COLO668 (cell line): ENCODE measurements around the gene D2HGDH.
"Not testable (repeated sequence)": the region's sequence is repeated elsewhere in the genome, so short reads cannot be mapped to it uniquely, and the experiment has no call there.

ENCODE experiments used
- DNase-seq: peaks from one replicate; lab custom pipeline; 2025; ENCODE audit not compliant: unreplicated experiment; lab: John Stamatoyannopoulos, UW

D2HGDH gene

DNA sequence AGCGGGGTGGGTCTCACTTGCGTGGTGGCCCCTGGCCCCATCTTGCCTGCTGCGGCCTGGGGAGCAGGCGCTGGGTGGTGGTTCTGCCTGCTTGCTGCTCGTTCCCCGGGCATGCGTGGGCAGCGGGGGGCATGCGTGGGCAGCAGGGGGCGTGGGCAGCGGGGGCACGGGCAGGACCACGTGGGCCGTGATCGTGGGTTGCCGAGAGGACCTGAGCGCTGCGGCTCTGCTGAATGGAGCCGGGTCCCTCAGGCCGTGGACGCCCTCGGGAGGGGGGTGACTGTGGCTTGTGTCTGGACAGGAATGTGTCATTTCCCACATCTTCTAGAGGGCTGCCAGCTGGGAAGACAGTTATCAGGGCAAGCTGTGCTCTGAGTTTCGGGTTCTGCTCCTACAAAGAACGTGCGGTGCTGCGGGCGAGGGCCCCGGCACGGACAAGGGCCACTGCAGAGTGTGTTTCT, 33.9 kb downstream of the D2HGDH start:
- no peak for DNase-seq

DNA sequence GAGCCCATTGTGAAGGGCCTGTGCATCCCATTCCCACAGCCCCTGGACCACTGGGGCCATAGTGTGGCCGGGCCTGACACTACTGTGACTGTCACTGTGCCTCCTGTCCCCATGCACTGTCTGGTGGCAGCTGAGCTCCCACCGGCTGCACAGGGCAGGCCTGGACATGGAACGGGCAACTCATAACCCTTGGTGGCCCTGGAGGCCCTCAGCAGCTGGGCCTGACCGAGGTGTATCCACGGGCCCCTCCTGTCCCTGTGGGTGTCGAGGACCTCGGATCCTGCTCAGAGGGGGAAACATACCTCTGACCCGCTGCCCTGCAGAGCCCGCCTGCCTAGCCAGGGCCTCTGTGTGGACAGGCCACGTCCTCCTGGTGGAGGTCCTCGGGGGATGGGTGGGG, 34.4 kb downstream of the D2HGDH start:
- no peak for DNase-seq

DNA sequence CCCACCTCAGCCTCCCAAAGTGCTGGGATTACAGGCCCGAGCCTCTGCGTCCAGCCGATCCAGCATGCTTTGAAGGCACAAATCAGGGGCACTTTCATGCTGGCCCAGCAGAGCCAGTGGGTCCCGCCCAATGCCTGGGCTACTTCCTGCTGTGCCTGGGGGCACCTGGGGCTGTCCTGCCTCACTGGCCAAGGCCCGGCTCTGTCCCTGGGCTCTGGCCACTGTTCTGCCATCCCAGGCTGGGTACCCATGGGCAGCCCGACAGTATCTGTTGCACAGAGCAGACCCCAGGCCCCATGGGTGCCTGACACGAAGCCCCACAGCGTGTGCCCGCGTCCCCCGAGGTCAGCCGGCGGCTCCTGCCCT, 35.4 kb downstream of the D2HGDH start:
- no peak for DNase-seq

DNA sequence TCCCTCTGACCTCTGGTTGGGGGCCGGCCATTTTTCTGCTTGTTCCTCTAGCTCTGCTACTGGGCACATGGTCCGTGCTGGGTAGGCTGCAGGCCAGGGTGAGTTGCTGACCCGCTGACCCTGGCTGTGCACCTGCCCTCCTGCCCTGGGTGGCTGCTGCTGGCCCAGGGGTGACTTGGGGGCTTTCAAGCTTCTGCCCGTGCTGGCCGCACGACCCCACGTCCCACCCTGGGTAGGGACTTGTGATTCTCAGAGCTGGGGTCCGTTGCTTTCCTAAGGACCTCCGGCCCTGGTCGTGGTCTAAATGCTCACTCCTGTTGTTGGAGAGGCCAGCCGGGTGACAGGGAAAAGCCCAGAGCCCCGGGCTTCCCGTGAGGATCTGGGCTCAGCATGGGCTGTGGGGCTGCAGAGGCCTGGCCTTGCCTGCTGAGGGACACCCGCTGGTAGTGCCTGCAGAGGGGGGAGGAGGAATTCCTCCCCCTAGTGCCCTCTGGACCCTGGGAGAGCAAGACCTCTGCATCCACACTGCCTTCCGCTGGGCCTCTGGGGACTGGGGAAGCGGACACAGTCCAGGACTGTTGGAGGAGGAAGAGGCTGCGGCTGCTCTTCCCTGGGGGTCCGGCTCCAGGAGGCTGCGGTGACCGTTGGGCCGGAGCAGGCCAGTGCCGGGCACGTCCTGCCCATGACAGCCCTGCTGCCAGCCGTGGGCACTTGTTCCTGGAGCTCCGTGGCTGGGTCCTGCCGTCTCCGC, 35.9 kb downstream of the D2HGDH start:
- no peak for DNase-seq

DNA sequence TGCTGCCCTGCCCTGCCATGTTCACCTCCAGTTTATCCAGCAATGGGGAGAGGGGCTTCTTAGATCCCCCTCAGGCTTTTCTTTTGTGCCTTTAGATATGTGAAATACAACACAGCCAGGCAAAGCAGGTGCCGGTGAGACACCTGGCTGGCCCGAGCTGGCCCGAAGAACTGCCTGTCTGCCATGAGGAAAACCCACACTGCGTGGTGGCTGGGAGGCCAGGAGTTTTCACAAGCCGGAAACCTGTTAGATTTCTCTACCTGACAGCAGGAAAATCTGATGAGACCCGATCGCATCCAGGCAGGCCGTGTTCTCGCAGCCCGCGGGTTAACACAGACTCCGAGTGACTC, 36.5 kb downstream of the D2HGDH start:
- no peak for DNase-seq

DNA sequence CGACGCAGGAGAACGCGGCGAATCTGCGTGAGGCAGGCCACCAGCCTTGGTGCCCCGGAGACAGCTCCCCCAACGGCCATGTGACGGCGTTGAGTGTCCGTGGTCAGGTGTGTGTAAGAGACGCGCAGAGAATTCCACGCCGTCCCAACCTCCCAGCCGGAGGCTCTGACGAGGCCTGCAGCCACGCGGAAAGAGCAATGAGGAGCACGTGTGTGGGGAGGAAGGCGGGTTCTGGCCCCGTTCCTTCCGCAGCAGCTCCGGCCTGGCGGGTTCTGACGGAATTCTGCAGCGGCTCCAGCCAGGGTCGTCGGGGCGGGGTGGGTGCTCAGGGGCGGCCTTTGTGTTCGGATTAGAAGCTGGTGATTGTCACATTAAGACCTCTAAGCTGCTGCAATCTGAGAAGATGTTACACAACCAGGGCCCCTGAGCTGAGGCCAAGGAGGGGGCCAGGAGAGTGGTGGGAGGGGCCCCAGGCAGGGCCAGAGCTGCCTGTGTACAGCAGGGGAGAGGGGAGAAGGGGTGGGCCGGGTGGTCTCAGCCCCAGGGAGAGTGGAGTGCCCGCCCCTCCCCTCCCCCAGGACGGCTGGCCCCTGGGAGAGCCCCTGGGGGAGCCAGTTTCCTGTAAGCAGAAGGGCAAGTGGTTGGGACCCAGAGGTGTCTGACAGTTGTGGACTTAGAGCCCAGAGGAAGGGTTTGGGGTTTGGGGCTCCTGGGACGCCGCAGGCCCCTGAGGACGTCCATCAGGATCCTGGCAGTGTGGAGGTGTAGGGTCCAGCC, 37.0 kb downstream of the D2HGDH start:
- no peak for DNase-seq

DNA sequence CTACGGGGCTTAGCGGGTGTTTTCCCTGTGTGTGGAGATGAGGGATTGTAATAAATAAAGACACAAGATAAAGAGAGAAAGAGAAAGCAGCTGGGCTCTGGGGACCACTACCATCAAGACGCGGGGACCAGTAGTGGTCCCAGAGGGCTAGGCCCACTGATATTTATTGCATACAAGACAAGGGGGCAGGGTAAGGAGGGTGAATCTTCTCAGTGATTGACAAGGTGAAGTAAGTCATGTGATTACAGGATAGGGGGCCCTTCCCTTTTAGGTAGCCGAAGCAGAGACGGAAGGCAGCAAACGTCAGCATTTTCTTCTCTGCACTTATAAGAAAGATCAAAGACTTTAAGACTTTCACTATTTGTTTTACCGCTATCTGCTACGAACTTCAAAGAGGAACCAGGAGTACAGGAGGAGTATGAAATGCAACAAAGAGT, 37.7 kb downstream of the D2HGDH start:
- DNase-seq: no peak

DNA sequence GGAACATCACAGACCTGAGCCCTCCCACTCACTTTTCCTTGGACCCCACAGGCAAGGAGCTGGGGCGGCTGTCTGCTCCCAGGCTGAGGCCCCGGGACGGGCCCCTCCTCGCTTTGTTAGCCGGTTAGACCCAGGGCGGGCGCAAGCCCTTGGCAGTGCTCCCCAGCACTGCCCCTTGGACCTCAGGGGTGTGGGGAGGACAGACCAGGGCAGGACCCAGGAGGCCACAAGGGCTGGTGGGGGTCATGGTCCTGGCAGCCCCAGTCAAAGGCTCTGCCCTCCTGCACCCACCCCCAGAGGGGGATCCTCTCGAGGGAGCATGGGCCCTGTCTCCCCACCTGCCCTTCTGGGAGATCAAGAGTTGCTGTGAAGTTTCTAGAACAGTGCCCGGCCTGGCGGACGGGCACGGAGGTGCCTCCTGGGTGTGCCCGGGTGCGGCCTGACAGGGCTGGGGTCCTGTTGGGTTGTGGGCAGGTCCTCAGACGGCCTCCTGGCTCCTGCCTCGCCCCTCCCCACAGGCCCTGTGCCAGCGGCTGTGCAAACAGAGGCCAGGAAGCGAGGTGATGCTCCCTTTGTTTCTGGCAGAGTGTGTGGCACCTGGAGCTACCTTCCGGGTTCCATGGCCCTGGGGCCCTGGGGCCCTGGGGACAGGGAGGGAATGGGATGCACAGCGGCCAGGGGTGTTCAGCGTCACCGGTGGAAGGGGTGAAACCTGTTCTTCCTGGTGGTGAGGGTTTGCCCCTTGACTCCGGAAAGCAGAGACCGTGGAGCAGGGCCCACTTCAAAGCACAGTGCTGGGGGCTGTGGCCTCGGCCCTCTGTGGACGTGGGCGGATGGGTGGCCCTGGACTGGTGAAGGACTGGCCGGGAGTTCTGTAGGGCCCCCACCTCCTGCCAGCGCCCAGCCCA, 39.3 kb downstream of the D2HGDH start:
- DNase-seq: peak; percentile 93

DNA sequence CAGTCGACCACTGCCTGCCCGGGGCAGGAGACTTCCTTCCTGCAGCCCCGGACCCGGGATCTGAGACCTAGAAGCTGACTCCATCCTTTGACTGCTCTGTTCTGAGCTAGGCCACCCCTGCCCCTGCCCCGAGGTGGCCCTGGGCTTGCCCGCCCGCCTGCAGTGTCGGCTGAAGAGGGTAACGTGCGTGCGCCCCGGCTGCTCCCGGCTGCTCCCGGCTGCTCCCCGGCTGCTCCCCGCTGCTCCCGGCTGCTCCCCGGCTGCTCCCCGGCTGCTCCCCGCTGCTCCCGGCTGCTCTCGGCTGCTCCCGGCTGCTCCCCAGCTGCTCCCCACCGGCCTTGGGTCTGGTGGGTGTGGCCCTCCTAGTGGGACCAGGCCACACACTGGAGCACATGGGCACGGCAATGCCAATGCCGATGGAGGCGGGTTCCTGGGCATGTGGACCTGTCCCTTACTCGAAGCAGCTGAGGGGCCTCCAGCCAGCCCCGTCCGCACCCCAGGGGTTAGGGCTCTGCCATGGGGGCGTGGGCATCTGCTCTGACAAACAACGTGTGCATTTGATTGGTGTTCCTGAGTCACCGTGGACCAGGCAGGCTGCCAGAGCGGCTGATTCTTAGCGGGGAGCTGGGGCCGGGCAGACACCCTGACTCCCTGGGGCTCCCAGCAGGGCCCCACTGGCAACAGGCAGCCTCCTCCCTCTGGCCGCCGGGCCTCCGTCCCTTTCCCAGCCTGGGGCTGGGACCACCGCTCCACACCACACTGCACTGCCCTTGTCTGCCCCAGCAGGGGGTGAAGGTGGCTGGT, 40.2 kb downstream of the D2HGDH start:
- peak; percentile 71 for DNase-seq

DNA sequence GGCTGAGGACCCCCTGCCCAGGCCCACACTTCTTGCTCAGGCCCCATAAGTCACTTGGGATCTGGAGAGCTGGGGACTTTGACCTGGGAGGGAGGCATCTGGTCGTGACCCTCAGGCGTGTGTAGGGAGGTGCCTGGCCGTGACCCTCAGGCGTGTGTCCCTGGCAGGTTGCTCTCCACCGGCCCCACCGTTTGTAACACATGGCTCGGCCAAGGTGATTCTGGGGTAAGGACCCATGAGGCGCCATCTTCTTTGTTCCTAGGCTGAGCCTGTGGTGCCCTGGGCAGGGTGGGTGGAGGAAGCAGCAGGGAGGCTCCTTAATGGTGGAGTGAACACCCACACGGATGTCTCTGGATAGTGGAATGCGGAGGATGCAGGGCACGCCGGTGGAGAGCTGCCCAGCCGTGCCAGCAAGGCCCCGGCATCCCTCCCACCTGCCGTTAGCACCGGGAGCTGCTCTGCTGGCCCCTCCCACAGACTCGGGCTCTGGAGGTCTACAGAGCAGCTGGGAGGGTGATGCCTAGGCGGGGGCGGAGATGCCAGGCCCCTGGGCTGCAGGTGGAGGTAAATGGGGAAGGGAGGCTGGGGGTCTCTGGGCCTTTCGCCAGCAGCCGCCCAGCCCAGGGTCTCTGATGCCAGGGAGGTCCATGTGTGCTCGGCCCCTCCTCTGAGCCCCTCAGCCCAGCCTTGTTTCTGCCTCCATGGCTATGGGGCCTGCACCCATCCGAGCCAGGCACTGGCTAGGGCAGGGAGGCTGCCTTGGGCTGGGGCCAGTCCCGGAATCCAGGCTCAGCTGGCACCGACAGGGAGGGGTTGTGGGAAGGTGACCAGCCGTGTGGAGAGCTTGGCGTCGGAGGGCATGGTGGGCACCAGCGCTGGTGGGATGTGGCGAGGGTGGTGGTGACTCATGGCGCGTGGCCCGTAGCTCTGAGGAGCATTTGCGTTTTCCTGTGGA, 41.1 kb downstream of the D2HGDH start:
- DNase-seq: no peak

DNA sequence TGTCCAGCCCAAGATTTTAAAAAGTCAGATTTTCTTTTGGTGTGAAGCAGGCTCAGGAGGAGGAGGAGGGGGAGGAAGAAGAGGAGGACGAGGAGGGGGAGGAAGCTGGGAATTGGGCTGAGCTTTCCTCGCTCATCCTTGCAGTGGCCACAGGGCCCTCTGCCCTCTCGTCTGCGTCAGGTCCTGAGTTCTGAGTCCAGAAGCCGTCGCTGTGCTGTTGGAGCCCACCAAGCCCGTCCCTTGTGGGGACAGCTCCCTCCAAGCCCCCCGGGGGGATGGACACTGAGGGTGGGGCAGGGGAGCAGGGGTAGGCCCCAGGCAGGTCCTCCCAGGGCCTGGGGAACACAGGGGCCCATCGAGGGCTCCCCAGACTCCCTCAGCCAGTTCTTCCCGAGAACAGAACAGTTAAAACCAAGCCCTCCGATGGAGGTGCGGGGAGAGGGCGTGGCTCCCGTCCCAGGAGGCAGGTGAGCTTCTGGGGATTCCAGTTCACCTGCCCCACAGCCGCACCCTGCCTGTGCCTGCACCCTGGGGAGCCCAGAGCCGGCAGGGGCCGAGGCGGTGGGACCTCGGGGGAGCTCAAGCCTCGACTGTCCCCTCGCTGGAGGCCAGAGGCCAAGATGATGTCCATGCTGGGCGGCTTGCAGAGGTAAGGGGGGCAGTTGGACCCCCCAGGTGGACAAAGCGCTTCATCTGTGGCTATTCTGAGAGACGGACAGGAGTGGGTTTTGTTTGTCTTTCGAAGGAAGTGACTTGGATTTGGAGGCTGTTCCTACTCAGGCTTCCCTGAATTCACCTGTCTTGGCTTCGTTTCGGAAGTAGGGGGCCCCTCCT, 42.1 kb downstream of the D2HGDH start, which contains the start of gene GAL3ST2:
Gene GAL3ST2, plus strand, starts transcription at position 487 of the 834 bp plus-strand sequence. Its CDS starts 134 bp downstream, at position 621.
- peak; percentile 30 for DNase-seq

DNA sequence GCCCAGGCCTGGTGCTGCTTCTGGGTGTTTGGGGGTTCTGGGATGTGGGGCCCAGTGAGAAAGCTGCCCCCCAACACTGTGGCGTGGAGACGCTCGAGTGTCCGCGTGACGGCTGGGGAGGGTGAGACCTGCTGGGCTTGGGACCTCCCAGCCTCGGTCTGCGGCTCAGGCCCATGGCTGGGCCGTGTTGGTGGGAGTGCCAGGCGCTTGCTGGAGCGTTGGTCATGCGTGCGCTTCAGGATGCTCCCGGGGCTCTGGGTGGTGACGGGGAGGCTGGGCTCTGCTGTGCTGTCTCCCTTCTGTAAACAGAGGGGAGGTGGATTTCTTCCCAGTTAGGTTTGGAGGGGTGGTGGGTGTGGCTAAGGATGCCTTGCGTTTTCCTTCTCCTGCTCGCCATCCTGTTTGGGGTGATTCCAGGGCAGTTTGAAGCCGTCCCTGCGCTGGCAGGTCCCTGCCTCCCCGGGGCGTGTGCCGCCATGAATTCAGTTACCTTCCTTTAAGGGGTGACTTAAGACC, 42.8 kb downstream of the D2HGDH start:
- DNase-seq: no peak

DNA sequence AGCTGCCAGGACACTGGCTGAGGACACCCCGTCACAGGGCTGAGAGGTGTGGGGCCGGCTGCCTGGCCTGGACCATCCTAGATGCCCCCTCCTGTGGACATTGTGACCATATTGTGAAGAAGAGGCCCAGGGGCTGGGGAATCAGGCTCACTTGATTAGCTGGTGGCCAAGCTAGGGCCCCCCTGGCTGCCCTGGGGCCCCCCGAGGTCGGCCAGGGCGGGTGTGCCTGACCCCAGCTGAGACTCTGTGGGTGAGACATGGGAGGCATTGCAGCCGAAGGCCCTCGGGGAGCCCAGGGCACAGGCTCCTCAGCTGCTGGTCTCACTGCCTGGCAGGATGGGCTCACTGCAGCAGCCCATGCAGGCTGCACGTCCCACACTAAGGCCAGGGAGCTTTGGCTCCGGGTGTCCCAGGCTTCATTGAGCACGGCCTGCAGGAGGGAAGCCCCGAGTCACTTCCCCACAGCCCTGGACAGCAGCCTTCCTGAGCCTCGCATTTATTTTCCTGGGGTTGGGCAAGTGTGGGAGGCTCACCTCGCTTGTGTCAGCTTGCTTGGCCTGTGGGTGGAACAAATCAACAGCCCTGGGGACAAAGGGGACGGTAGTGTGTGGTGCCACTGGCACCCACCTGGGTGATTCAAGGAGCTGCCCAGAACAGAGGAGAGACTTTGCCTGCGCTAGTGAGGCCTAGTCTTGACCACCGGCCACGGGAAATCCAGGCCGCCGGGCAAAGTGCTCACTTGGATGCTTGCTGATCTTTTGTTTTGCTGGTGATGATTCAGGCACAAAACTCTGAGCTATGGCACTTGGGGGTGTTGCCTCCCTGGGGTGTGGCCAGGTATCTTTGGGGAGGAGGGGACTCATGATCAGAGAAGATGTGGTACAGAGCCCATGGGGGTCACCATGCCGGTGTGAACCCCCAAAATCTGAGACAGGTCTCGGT, 43.5 kb downstream of the D2HGDH start:
- no peak for DNase-seq

DNA sequence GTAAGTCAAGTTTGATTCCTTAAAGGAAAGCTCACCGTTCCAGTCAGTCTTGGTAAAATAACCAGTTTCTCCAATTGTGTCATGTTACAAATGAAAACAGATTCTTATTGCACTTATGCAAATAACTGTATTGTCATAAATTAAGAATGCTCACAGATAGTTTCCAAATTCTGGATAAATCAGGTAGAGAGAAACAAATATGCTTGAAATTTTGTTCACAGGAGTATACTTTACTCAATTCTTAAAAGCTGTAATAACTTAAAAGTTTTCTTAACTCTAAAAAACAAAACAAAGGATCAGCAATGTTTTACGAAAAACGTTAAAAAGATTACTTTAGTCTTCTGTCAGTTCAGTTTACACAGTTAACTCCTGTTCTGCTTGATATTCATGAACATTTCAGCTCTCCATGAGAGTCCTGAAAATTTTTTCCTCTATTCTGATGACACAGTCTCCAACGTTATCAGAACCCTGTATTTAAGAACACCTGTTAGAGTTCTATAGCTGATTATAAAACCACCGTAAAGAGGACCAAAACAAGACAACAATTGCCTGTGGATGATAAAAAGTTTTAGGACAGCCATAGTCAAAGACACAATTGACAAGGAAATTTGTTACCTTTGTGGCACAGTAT, 46.6 kb downstream of the D2HGDH start:
- DNase-seq: no peak

DNA sequence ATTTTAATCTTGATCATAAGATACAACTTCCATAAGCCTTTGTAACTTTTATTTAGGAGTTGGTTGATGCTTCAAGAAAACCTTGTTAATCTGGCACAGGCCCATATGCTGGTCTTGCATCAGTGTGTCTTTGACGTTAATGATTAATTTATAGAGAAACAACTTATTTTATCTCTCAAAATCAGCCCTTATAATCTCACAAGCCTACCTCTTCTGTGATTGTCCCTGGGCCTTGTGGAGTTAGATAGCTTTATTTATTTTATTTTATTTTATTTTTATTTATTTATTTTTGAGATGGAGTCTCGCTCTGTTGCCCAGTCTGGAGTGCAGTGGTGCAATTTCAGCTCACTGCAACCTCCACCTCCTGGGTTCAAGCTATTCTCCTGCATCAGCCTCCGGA, 47.6 kb downstream of the D2HGDH start:
- DNase-seq: not testable (repeated sequence)

DNA sequence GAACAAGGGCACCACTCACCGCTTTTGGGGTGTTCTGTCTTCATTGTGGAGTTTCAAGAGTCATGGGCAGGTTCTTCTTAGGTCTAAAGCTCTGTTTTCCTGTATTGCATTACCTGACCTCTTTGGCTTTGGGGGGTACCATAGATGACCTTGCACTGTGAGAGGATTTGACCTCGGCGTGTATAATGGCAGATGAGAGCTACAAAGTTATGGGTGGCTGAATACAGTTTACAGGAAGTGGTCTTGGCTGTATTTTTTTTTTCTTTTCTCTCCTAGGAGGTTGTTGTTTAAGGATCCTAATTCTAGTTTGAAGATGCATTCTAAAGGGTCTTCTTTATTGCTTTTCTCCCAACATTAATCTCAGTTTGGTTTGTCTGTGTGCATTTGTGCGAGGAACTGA, 53.7 kb downstream of the D2HGDH start:
- DNase-seq: no peak

DNA sequence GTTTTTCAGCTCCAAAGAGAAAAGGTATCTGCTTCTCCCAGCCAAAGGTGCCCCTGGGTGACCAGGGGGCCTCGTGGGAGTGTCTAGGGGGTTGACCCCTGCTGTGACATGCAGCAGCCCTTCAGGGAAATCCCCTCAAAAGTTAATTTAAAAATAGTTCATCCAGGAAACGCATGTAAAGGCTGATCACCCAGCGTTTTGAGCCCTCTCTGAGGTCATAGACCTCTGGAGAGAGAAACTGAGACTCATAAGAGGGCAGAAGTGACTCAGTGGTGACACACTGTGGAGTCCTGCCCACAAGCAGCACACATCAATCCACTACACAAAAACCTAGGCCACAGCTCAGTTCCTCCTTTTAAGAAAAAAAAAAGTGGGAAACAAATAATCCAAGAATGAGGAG, 54.1 kb downstream of the D2HGDH start:
- DNase-seq: no peak
